ENCODE data around the gene IDH3B.

Gene IDH3B

GRCh38 chr20:2655331-2656116, 8.5 kb downstream of the IDH3B start:
- no peak for DNase-seq

- DNase-seq = no peak
These were observed 9.2 kb downstream of the IDH3B start for GRCh38 chr20:2654831-2655230.

GRCh38 chr20:2654384-2654822, 9.6 kb downstream of the IDH3B start:
- no peak for DNase-seq

GRCh38 chr20:2653556-2654383, 10.2 kb downstream of the IDH3B start:
- DNase-seq = no peak

DNA sequence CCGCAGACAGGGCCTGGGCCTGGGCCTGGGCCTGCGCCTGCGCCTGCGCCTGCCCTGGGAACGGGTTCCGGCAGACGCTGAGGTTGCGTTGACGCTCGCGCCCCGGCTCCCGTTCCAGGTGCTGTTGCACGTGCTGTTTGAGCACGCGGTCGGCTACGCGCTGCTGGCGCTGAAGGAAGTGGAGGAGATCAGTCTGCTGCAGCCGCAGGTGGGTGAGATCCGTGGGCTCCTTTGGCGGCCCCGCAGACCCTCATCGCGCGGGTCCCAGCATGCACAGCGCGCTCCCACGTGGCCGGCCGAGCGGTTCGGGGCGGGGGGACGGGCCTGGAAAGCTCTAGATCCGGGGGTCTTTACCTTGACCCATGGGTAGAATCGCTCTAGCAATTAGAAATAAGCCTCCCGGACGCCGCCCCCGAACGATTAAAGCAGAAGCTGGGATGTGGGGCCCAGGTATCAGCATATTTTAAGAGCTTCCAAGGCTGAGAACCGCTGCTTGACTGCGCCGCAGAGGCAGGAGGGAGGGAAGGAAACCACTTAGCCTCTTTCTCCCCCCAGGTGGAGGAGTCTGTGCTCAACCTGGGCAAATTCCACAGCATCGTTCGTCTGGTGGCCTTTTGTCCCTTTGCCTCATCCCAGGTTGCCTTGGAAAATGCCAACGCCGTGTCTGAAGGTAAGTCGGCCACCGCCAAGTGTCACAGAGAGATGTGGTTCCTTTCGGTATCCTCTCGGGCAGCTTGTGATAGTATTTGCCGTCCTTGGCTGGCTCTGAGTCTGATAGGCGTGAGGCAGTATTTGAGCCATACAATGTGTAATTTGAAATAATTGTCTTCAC, 11.1 kb downstream of the IDH3B start:
- peak; percentile 62 for DNase-seq

DNA sequence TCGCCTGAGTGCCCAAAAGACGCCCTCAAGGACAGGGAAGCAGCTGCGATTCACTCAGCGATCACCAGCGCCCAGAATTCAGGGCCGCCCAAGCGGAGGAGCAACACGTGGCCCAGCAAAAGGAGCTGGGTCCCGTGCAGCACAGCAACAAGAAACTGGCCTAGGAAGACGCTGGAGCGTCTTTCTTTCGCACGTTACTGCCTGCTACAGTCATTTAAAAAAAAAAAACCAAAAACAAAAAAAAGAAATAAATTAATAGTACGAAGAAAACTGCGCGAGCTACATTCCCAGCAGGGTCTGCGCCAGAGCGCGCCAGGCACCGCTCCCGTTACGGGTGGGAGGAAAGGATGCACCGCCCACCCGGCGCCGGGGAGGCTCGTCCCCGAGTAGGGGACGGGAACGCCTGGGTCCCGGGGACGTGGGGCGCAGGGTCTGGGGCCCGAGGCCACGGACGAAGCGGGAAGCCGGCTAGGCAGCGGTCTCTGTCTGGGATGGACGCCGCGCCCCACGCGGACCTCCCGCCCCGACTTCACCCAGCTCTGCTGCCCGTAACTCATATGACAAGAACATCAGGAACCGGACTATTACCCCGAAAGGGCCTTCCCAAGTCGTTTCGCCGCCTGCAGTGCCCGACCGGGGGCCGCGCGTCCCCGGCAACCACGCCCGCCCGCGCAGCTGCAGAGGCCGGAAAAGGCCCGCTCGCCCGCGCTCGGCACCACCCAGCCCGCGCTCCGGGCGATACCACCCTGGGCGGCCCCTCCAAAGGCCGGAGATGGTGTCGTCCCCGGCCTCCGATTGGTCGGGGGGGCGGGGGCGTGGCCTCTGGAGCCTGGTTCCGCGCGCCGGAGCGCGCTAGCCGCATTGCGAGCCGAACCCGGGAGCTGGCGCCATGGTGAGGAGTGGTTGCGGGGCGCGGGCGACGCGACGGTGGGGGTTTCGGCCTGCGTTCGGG, 12.0 kb downstream of the IDH3B start, which contains the start of gene NOP56:
Gene NOP56, plus strand, starts transcription at position 861 of the 952 bp plus-strand sequence. Its CDS starts 29 bp downstream, at position 890.
- DNase-seq = peak; percentile 92

DNA sequence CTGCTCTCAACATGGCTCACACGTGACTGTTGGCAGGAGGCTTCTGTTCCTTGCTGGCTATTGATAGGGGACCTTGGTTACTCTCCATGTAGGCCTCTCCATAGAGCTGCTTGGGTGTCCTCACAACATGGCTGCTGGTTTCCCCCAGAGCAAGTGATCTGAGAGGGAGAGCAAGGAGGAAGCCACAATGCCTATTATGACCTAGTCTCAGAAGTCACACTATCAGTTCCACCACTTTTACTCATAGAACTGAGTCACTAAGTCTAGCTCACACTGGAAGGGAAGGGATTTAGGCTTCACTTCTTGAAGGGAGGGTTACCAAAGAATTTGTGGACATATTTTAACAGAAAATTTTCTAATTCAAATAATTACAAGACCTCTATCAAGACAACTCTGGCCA, 20.3 kb downstream of the IDH3B start:
- no peak for DNase-seq

DNA sequence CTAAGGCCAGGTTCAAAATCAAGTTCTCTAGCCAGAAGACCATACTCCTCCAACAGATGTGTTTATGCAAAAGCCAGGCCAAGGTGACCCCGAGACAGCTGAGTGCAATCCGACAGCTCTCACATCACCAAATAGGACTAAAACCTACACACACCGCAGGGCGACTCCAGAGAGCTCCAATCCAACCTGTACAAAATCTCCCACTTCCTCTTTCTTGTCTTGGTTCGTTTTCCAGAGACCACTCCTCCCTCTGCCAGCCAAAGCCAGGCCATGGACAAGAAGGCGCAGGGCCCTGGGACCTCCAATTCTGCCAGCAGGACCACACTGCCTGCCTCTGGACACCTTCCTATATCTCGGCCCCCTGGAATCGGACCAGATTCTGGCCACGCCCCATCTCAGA, 23.1 kb downstream of the IDH3B start:
- no peak for DNase-seq

DNA sequence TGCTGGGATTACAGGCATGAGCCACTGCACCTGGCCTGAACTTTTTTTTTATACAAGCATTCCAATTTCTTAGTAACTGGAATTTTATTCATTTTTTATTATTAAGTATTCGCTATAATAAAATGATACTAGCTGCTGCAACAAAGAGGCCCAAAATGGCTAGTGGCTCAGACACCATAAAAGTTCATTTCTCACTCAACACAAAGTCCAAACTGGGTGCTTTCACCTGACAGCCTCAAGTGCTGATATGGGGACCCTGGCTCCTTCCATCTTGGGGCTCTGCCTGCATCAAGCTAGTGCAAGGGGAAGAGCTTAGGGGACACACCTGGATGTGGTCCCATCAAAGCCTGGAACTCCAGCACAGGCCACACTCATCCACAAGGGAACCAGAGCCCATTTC, 23.8 kb downstream of the IDH3B start:
- no peak for DNase-seq

GRCh38 chr20:2637246-2637645, 26.8 kb downstream of the IDH3B start:
- DNase-seq = no peak

- DNase-seq = no peak
These were observed 30.6 kb downstream of the IDH3B start for GRCh38 chr20:2633381-2633780.

DNA sequence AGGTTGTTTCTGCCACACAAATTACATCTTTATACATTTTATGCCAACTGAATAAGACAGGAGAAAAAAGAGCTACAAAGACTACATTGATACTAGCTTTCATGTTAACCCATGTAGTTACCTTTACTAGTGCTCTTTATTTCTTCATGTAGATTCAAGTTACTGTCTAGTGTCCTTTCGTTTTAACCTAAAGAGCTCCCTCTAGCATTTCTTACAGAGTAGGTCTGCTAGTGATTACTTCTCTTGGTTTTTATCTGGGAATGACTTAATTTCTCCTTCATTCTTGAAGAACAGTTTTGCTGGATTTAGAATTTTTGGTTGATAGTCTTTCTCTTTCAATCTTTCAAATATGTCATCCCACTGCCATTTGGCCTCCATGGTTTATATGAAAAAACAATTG, 32.8 kb downstream of the IDH3B start:
- no peak for DNase-seq

DNA sequence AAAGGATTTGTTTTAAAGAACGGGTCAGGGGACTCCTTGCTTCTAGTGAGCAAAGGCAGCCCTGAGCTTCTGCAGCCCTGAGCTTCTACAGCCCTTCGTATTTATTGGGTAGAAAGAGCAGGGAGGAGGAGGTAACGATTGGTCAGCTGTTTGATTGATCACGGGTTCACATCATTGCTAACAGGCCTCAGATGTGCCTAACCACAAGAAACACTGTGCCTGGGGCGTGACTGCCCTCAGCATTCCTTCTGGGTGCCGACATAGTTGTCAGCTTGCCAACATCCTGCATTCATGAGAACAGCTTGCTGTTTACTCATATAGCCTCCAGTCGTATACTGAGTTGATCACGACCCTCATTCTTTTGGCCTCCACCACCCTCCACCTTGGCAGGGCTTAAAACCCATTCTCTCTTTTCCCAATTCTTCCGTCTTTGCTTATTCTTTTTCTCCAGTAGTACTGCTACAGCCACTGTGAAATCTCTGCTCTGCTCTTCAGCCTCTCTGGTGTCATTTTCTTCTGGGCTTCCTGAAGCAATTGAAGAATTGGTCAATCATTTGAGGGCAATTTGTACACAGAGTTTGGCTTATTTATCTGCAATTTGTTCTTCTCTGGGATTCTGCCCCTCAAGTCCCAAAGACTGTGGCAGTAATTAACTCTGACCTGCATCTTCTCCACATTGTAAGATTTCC, 37.0 kb downstream of the IDH3B start:
- no peak for DNase-seq

DNA sequence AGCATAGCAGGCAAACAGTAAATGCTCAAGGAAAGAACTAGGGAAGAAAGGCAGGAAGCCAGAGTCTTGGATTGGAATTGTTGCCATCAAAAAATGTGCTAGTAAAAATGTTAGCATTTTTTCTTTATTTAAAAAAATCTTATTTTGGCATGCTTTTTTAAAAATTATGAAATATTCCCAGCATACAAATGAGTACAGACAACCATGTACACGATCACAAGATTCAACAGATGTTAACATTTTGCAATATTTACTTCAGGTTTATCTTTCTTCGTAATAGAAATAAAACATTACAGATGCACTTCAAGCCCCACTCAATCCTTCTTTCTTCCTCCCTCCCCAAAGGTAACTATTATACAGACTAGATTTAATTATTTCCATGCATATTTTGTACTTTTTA, 39.0 kb downstream of the IDH3B start:
- DNase-seq = no peak

- no peak for DNase-seq
These were observed 39.8 kb downstream of the IDH3B start for GRCh38 chr20:2624190-2624589.

GRCh38 chr20:2619961-2620595, 43.9 kb downstream of the IDH3B start:
- no peak for DNase-seq

- DNase-seq = no peak
These were observed 44.7 kb downstream of the IDH3B start for GRCh38 chr20:2619337-2619736.

GRCh38 chr20:2618815-2619214, 45.2 kb downstream of the IDH3B start:
- DNase-seq = no peak

DNA sequence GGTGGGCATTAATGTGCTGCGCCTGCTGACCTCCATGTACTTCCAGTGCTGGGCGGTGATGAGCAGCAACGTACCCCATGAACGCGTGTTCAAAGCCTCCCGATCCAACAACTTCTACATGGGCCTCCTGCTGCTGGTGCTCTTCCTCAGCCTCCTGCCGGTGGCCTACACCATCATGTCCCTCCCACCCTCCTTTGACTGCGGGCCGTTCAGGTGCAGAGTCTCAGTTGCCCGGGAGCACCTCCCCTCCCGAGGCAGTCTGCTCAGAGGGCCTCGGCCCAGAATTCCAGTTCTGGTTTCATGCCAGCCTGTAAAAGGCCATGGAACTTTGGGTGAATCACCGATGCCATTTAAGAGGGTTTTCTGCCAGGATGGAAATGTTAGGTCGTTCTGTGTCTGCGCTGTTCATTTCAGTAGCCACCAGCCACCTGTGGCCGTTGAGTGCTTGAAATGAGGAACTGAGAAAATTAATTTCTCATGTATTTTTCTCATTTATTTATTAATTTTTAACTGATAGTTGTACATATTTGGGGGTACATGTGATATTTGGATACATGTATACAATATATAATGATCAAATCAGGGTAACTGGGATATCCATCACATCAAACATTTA, 46.8 kb downstream of the IDH3B start:
- no peak for DNase-seq

GRCh38 chr20:2616634-2617033, 47.4 kb downstream of the IDH3B start:
- no peak for DNase-seq
